Testis (tissue), 3 donors: ENCODE results near the gene ATP5F1E. TPM values are rescaled to one million over a fixed set of nuclear protein-coding genes. Genes with fewer than 3 reads are reported as not detected.

Source experiments
- DNase-seq: peaks from one replicate; pipeline ENCODE4 v3.0.0-alpha.2; 2019
- H3K27ac ChIP-seq, 2 donors: fragments of 200-600 bp; sonication (generic); one replicate each; pipeline ENCODE4 v1.5.1; 2019
- H3K27me3 ChIP-seq: fragments of 200-600 bp; sonication (generic); one replicate; pipeline ENCODE4 v1.5.1; 2019
- H3K36me3 ChIP-seq: fragments of 200-600 bp; sonication (generic); one replicate; pipeline ENCODE4 v1.5.1; 2017; ENCODE audit warnings: low read depth; ENCODE audit errors: missing control alignments
- H3K4me1 ChIP-seq: fragments of 200-600 bp; sonication (generic); one replicate; pipeline ENCODE4 v1.5.1; 2019
- H3K4me3 ChIP-seq, 2 donors: fragments of 200-600 bp; sonication (generic); one replicate each; pipeline ENCODE4 v1.5.1; 2017 to 2019
- H3K9me3 ChIP-seq: fragments of 200-600 bp; sonication (generic); one replicate; pipeline ENCODE4 v1.5.1; 2017
- POLR2A ChIP-seq: fragments of 450-650 bp; IDR thresholded peaks from one replicate; pipeline ENCODE4 v1.6.1; 2017; ENCODE audit warnings: antibody characterized with exemption, mild to moderate bottlenecking, moderate library complexity
- WGBS, 2 donors: methylation state at CpG; one replicate each; pipeline ENCODE4 v1.1.5; 2018; 5-methylcytosine and 5-hydroxymethylcytosine counted together
- intact Hi-C: fragments of 100-400 bp; cut with DNase I; formaldehyde crosslinking; loops from one replicate; pipeline ENCODE4 v1.15.1; 2023; ENCODE audit warnings: low total_unique reads
- polyA plus RNA-seq: library from polyadenylated mRNA; stranded (reverse); fragments of 350-450 nt; fragmentation: Illumina TruSeq; extraction: RNeasy Lipid Tissue Mini Kit (QIAGEN cat#74804); gene quantifications from one replicate; pipeline ENCODE4 v1.2.3, GENCODE V29; 2014; ENCODE audit warnings: low read depth, low replicate concordance; ENCODE audit not compliant: insufficient read depth
- total RNA-seq, 2 donors: library from RNA; depleted of rRNA; stranded (reverse); fragments of >200 nt; gene quantifications; one replicate each; pipeline ENCODE4 v1.2.3, GENCODE V29; 2016
- TF ChIP-seq, protein P1 (sequence below), 3 experiments: fragments of 450-650 bp in 2 of 3; fragments of 200-600 bp in 1 of 3; sonication (generic) in 1 of 3; IDR thresholded peaks; one replicate each; pipeline ENCODE4 v1.5.1; 2016 to 2019; ENCODE audit warnings: antibody characterized with exemption in 3 of 3, mild to moderate bottlenecking in 2 of 3, moderate library complexity in 1 of 3

The ATP5F1E gene
- total and polyA plus RNA-seq, 3 donors from 2014 or later, result 24.6 to 76.0 (median 25.5) TPM

DNA sequence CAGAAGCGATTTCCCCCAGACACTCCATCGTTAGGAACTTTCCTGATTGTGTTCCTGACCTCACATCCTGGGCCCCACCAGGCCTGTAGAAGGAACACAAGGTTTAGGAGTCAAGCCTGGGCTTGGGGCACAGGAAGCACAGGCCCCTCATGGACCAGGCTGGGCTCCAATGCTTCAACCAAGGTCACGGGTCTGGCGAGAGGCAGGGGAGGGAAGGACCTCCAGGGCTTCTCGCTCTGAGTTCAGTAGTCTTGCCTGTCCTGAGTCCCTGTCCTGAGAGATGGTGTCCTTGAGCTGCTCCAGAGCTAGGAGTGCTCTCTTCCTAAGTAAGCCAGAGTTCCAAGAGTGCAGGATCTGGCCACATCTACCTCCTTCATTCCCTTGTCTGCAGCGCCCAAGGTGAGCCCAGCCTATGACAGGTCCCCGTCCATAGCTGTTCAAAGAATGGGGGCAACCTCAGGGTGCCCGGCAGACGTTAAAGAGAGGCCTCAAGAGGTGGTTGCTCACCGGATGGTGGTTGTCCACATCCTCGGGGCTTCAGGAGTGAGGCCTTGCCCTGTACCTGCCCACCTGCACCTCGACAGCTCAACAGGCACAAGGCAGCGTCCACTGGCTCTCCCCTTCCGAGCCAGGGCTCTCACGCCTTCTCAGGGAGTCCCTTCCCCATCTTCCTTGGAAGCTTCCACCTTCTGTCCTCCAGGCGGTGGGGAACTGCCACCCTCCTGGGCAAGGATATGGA lies 14.5 kb downstream of the ATP5F1E start:
- H3K27me3 ChIP-seq, result no peaks in the 10 kb centered on the region
- intact Hi-C loops, result no loop called here
- 78 to 83% methylated on average over 9 to 16 of the region's 16 CpGs for WGBS, 2 donors
- TF ChIP-seq, protein P1, sequence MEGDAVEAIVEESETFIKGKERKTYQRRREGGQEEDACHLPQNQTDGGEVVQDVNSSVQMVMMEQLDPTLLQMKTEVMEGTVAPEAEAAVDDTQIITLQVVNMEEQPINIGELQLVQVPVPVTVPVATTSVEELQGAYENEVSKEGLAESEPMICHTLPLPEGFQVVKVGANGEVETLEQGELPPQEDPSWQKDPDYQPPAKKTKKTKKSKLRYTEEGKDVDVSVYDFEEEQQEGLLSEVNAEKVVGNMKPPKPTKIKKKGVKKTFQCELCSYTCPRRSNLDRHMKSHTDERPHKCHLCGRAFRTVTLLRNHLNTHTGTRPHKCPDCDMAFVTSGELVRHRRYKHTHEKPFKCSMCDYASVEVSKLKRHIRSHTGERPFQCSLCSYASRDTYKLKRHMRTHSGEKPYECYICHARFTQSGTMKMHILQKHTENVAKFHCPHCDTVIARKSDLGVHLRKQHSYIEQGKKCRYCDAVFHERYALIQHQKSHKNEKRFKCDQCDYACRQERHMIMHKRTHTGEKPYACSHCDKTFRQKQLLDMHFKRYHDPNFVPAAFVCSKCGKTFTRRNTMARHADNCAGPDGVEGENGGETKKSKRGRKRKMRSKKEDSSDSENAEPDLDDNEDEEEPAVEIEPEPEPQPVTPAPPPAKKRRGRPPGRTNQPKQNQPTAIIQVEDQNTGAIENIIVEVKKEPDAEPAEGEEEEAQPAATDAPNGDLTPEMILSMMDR (IDR thresholded peaks at IDR 0.05), result no peak
- TF ChIP-seq POLR2A, result no peak
- H3K27ac ChIP-seq, result peak overlapping the region; percentile 62 to 69
- H3K4me1 ChIP-seq, result peaks cover 21% of the 10 kb centered on the region
- no peaks in the 10 kb centered on the region for H3K36me3 ChIP-seq
- peak; percentile 10 for DNase-seq
- H3K9me3 ChIP-seq, result no peaks in the 10 kb centered on the region
- H3K4me3 ChIP-seq, result no peak overlapping the region

DNA sequence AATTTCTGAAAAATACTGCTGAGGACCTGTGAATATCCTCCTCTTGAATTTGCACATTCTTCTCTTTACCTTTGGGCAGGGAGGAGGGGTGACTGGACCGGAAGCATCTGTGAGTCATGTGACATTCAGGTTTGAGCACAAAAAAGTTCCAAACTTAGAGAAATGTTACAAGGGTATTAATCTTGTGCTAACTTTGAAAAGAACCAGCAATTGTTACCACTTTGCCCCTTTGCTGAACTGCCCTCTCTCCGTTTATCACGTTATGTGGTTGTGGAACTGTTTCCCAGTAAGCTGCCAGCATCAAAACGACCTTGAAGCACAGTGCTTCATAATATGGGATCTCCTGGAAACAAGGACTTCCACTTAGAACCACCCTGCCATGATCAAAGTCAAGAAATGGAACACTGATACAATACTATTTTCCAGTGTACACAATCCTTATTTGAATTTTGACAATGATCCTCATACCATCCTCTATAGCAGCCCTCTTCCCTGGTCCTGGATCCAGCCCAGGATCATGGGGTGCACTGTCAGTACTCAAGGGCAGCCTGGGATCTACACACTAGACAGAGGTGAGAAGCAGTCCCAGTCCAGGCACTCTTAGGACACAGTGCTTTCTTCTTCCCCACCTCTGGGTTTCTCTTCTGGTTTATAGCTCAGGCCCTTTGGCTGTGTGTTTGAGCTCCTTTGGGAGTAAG lies 15.2 kb downstream of the ATP5F1E start:
- Histone ChIP-seq H3K36me3 (no peaks in the 10 kb centered on the region), H3K4me3 (no peak overlapping the region), H3K9me3 (no peaks in the 10 kb centered on the region), H3K27me3 (no peaks in the 10 kb centered on the region), H3K27ac (peak overlapping the region; percentile 62 to 69), H3K4me1 (peaks cover 21% of the 10 kb centered on the region)
- no peak for TF ChIP-seq POLR2A
- TF ChIP-seq, protein P1 (IDR thresholded peaks at IDR 0.05), result no peak
- peak; percentile 65 for DNase-seq
- intact Hi-C loops, result no loop called here
- WGBS, 2 donors, result 21 to 26% methylated on average over 4 of the region's 4 CpGs

DNA sequence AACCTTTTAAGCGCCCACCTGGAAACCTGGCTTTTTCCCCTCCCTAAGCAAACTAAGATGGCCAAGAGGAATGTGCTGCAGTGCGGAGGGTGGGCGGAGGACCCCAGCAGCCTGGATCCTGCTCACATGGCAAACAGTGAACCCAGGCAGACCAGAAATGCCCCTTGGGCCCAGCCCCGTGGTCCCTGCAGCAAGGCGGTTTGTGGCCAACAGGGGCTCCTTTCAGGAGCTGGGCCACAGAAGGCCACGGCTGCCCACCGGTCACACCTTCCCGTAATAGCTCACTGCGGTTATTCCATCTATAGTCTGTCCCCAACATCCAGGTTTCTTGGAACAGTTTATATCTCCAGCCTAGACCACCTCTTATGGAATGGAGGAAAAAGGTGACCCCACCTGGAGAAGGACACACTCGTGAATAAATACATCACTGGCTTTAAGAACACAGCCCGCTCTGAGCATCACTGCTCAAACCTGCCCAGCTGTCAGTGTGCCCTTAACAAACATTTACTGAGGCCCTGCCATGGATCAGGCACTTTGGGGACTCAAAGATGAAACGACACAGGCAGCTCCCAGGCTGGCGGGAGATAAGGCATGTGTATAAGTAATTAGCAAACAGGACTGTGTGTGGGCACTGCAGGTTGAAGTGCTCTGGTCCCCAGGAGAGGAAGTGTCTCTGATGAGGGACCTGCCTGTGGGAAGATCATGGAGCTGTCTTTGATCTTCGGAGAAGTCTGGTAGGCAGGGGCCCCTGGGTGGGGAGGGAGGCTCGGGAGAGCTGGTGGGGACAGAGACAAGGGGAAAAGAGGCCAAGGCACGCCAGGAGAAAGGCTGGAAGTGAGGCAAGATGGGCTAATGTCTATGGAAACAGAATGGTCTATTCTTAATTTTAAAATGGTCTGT lies 16.1 kb downstream of the ATP5F1E start:
- no peaks in the 10 kb centered on the region for H3K27me3 ChIP-seq
- peaks cover 21% of the 10 kb centered on the region for H3K4me1 ChIP-seq
- no peak for TF ChIP-seq POLR2A
- TF ChIP-seq, protein P1 (IDR thresholded peaks at IDR 0.05), result no peak
- no peaks in the 10 kb centered on the region for H3K9me3 ChIP-seq
- DNase-seq, result peak; percentile 14
- H3K27ac ChIP-seq, result peak overlapping the region; percentile 31 to 62
- H3K36me3 ChIP-seq, result no peaks in the 10 kb centered on the region
- intact Hi-C loops, result no loop called here
- WGBS, 2 donors, result 85 to 91% methylated on average over 13 to 16 of the region's 16 CpGs
- H3K4me3 ChIP-seq, result no peak overlapping the region

DNA sequence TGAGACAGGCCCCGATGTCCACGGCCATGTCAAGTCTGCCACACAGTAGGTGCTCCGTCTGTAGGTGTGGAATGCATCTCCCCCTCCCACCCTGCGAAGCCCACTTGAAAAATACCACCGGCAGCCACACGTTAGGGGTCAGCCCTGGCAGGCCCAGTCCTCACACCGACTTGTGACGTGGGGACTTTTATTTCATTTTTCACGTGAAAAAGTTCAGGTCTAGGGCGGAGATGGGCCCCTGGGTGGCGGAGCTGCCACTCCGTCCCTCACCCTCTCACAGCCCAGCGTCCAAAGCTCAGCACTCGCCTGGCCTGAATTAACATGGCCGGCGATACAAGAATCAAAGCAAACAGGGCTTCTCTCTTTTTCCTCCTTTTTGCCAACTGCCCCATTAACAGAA lies 16.7 kb downstream of the ATP5F1E start:
- Histone ChIP-seq H3K4me3 (no peak overlapping the region), H3K27ac (no peak overlapping the region), H3K4me1 (peaks cover 21% of the 10 kb centered on the region), H3K36me3 (no peaks in the 10 kb centered on the region), H3K27me3 (no peaks in the 10 kb centered on the region), H3K9me3 (no peaks in the 10 kb centered on the region)
- TF ChIP-seq POLR2A, result no peak
- TF ChIP-seq, protein P1 (IDR thresholded peaks at IDR 0.05), result no peak
- 94 to 96% methylated on average over 16 of the region's 16 CpGs for WGBS, 2 donors
- no peak for DNase-seq
- intact Hi-C loops, result no loop called here
